Endothelial cell of umbilical vein (primary cell): ENCODE results near the gene SPATA31E1. TPM values are rescaled to one million over a fixed set of nuclear protein-coding genes. Genes with fewer than 3 reads are reported as not detected.

ENCODE experiments used
- BruUV-seq: library from RNA; stranded (reverse); fragments of 400-500 nt; replicated peaks from 2 replicates; lab custom pipeline; 2021; lab: Mats Ljungman, UMichigan
- CTCF ChIA-PET: fragments of 300-600, 350-600 bp; sonication (Branson Sonifier 250); formaldehyde crosslinking; loops from one replicate; lab custom pipeline; 2021; ENCODE audit warnings: antibody characterized with exemption, inconsistent platforms; lab: Charles Lee
- POLR2A ChIA-PET: fragments of 300-600, 350-600 bp; sonication (Branson Sonifier 250); formaldehyde crosslinking; loops from one replicate; lab custom pipeline; 2021; ENCODE audit warnings: antibody characterized with exemption, inconsistent platforms; lab: Charles Lee
- DNase-seq: peaks from one replicate; pipeline ENCODE4 v3.0.0-alpha.2; 2011; ENCODE audit warnings: low read depth, low spot score
- FAIRE-seq: peaks from 2 replicates; lab custom pipeline; 2011; peaks lifted over from hg19 to GRCh38; lab: Jason Lieb, UNC
- H2AFZ ChIP-seq: 2 replicates; pipeline ENCODE4 v1.6.0; 2012; ENCODE audit warnings: low read depth, low read length, control low read depth, inconsistent platforms
- H3K27ac ChIP-seq: 2 replicates; pipeline ENCODE4 v1.5.1; 2011; ENCODE audit warnings: low read depth, mild to moderate bottlenecking, control low read depth, low read length, moderate library complexity; ENCODE audit not compliant: insufficient read depth
- H3K27me3 ChIP-seq, 2 experiments: 2 replicates each; pipeline versions ENCODE4 v1.6.0 to v1.6.1; 2011; ENCODE audit warnings: low read length in 2 of 2, mixed read lengths in 1 of 2; ENCODE audit not compliant: control insufficient read depth in 2 of 2, insufficient read depth in 2 of 2
- H3K36me3 ChIP-seq, 2 experiments: 2 replicates in 1 of 2; 3 replicates in 1 of 2; pipeline ENCODE4 v1.5.1; 2011; ENCODE audit warnings: low read length in 2 of 2, mild to moderate bottlenecking in 1 of 2, moderate library complexity in 1 of 2; ENCODE audit not compliant: control insufficient read depth in 2 of 2, insufficient read depth in 2 of 2; ENCODE audit errors: extremely low read depth in 1 of 2
- H3K4me1 ChIP-seq: 3 replicates; pipeline ENCODE4 v1.5.1; 2011; ENCODE audit warnings: mild to moderate bottlenecking, low read length; ENCODE audit not compliant: control insufficient read depth, insufficient read depth; ENCODE audit errors: extremely low read depth
- H3K4me2 ChIP-seq: 2 replicates; pipeline ENCODE4 v1.6.1; 2011; ENCODE audit warnings: low read length, control low read depth, mixed read lengths; ENCODE audit not compliant: insufficient read depth
- H3K4me3 ChIP-seq, 3 experiments: fragments of 200-600 bp in 1 of 3; sonication (generic), shearing (Covaris generic) in 1 of 3; replicated peaks in 1 of 3; 2 replicates each; pipeline ENCODE4 v1.5.1; 2011 to 2016; ENCODE audit warnings: control low read depth in 3 of 3, low read length in 3 of 3, mild to moderate bottlenecking in 2 of 3, inconsistent platforms in 1 of 3, low read depth in 1 of 3, moderate library complexity in 1 of 3; ENCODE audit not compliant: insufficient read depth in 1 of 3
- H3K79me2 ChIP-seq: 2 replicates; pipeline ENCODE4 v1.6.0; 2012; ENCODE audit warnings: low read length, inconsistent platforms; ENCODE audit not compliant: control insufficient read depth, insufficient read depth
- H3K9ac ChIP-seq: replicated peaks from 2 replicates; pipeline ENCODE3; 2011; ENCODE audit warnings: low read length, control low read depth; ENCODE audit not compliant: insufficient read depth; ENCODE audit errors: extremely low read depth
- H3K9me1 ChIP-seq: replicated peaks from 3 replicates; pipeline ENCODE4 v1.6.0; 2011; ENCODE audit warnings: mild to moderate bottlenecking, low read length; ENCODE audit not compliant: control insufficient read depth, insufficient read depth; ENCODE audit errors: extremely low read depth
- H3K9me3 ChIP-seq: replicated peaks from 2 replicates; pipeline ENCODE4 v1.5.1; 2012; ENCODE audit warnings: low read length, inconsistent platforms; ENCODE audit not compliant: control insufficient read depth, insufficient read depth
- H4K20me1 ChIP-seq: replicated peaks from 2 replicates; pipeline ENCODE3; 2011; ENCODE audit warnings: mild to moderate bottlenecking, low read length; ENCODE audit not compliant: control insufficient read depth, insufficient read depth; ENCODE audit errors: extremely low read depth
- EZH2 ChIP-seq: IDR thresholded peaks from 2 replicates; pipeline ENCODE4 v1.6.1; 2012; ENCODE audit warnings: borderline replicate concordance, low read depth, mild to moderate bottlenecking, moderate library complexity, low read length, inconsistent platforms; ENCODE audit not compliant: severe bottlenecking
- FOS ChIP-seq: IDR thresholded peaks from 2 replicates; pipeline ENCODE4 v1.6.1; 2011; ENCODE audit warnings: mild to moderate bottlenecking, low read length, moderate library complexity, borderline replicate concordance; ENCODE audit not compliant: insufficient read depth
- GATA2 ChIP-seq: IDR thresholded peaks from 2 replicates; pipeline ENCODE4 v1.7.0; 2011; ENCODE audit warnings: low read depth, mild to moderate bottlenecking, moderate library complexity, mixed read lengths, low read length; ENCODE audit not compliant: insufficient read length, insufficient read depth
- JUN ChIP-seq: IDR thresholded peaks from 2 replicates; pipeline ENCODE4 v1.6.1; 2011; ENCODE audit warnings: borderline replicate concordance, low read depth; ENCODE audit not compliant: insufficient read length, insufficient read depth
- MYC ChIP-seq: IDR thresholded peaks from one replicate; pipeline ENCODE4 v1.6.1; 2011; ENCODE audit warnings: mild to moderate bottlenecking, low read depth, low read length
- POLR2A ChIP-seq: IDR thresholded peaks from 2 replicates; pipeline ENCODE4 v1.6.1; 2012; ENCODE audit warnings: low read depth, mild to moderate bottlenecking, control low read depth, low read length
- POLR2AphosphoS5 ChIP-seq: IDR thresholded peaks from 2 replicates; pipeline ENCODE4 v1.6.1; 2012; ENCODE audit warnings: low read depth, mild to moderate bottlenecking, control low read depth, low read length, moderate library complexity; ENCODE audit not compliant: insufficient read depth
- dilution Hi-C: fragments of 300-500 bp; cut with MboI; formaldehyde crosslinking; loops from one replicate; pipeline ENCODE4 v1.15.0; 2019; ENCODE audit warnings: low sequenced_read_pairs; ENCODE audit not compliant: extremely low pct_ligation_motif_present
- intact Hi-C: fragments of 100-400 bp; cut with micrococcal nuclease; formaldehyde crosslinking; loops from one replicate; pipeline ENCODE4 v1.10.0; 2022
- polyA plus RNA-seq, 4 experiments: library from polyadenylated mRNA; depleted of rRNA in 3 of 4; stranded (reverse) in 3 of 4; unstranded in 1 of 4; fragments of >200 nt; gene quantifications; 2 replicates each; pipeline versions ENCODE4 v1.2.1 to v1.2.3, GENCODE V29; 2011 to 2012; ENCODE audit warnings: missing spikeins in 1 of 4
- total RNA-seq: library from RNA; stranded (reverse); gene quantifications from 2 replicates; pipeline ENCODE4 v1.2.3, GENCODE V29; 2021
- TF ChIP-seq, protein P1 (sequence below), 2 donors: IDR thresholded peaks; 1 replicate in 1 of 2; 2 replicates in 1 of 2; pipeline ENCODE4 v1.5.1; 2011; ENCODE audit warnings: low read length in 2 of 2, mild to moderate bottlenecking in 2 of 2, moderate library complexity in 2 of 2, control low read depth in 1 of 2, inconsistent platforms in 1 of 2, low read depth in 1 of 2; ENCODE audit not compliant: insufficient read depth in 1 of 2; ENCODE audit errors: extremely low read depth in 1 of 2
- TF ChIP-seq, protein P2 (sequence below): IDR thresholded peaks from 2 replicates; pipeline ENCODE4 v1.6.1; 2011; ENCODE audit not compliant: insufficient read depth, insufficient read length

The SPATA31E1 gene
- total and polyA plus RNA-seq, 2 donors (not counting 3 experiments of a cell fraction or from before 2014, with no cell fraction given), result not detected

- TF ChIP-seq MYC (no peak), GATA2 (no peak), JUN (no peak), POLR2A (no peak), EZH2 (no peak), FOS (no peak), POLR2AphosphoS5 (no peak)
- TF ChIP-seq, protein P1, sequence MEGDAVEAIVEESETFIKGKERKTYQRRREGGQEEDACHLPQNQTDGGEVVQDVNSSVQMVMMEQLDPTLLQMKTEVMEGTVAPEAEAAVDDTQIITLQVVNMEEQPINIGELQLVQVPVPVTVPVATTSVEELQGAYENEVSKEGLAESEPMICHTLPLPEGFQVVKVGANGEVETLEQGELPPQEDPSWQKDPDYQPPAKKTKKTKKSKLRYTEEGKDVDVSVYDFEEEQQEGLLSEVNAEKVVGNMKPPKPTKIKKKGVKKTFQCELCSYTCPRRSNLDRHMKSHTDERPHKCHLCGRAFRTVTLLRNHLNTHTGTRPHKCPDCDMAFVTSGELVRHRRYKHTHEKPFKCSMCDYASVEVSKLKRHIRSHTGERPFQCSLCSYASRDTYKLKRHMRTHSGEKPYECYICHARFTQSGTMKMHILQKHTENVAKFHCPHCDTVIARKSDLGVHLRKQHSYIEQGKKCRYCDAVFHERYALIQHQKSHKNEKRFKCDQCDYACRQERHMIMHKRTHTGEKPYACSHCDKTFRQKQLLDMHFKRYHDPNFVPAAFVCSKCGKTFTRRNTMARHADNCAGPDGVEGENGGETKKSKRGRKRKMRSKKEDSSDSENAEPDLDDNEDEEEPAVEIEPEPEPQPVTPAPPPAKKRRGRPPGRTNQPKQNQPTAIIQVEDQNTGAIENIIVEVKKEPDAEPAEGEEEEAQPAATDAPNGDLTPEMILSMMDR (IDR thresholded peaks at IDR 0.05; ENCODE audit: extremely low read depth in 1 of 2, insufficient read depth in 1 of 2, low read depth in 1 of 2, low read length in 2 of 2), result no peak
- TF ChIP-seq, protein P2, sequence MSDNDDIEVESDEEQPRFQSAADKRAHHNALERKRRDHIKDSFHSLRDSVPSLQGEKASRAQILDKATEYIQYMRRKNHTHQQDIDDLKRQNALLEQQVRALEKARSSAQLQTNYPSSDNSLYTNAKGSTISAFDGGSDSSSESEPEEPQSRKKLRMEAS, result no peak
- POLR2A ChIA-PET, result no interaction called here
- FAIRE-seq (no peak), DNase-seq (no peak)
- intact Hi-C loops (no loop called here), dilution Hi-C loops (no loop called here)
- Histone ChIP-seq H3K9ac (no peak overlapping the region), H3K4me2 (no peak overlapping the region), H3K9me3 (no peaks in the 10 kb centered on the region), H2AFZ (no peak overlapping the region), H3K9me1 (no peaks in the 10 kb centered on the region), H3K79me2 (no peaks in the 10 kb centered on the region), H4K20me1 (no peaks in the 10 kb centered on the region), H3K27me3 (no peaks in the 10 kb centered on the region), H3K4me1 (no peaks in the 10 kb centered on the region), H3K27ac (no peak overlapping the region), H3K36me3 (no peaks in the 10 kb centered on the region), H3K4me3 (no peak overlapping the region)
- no TSS peak for BruUV-seq
- CTCF ChIA-PET, result no interaction called here
Measured at GRCh38 chr9:87889065-87889881, 6.6 kb downstream of the SPATA31E1 start.
